HG03571 (cell line): ENCODE results near the gene PRKCA.

Source experiments
- ATAC-seq: cut with Tn5 transposase; IDR thresholded peaks from one replicate; pipeline ENCODE4 v1.9.1; 2021; ENCODE audit not compliant: unreplicated experiment

Gene PRKCA

GRCh38 chr17:66842959-66843358 is 540.5 kb downstream of the PRKCA start:
- ATAC-seq: no peak

GRCh38 chr17:66843627-66844026 is 541.2 kb downstream of the PRKCA start:
- no peak for ATAC-seq

- ATAC-seq: no peak
Measured at GRCh38 chr17:66847704-66848103, 545.3 kb downstream of the PRKCA start.

GRCh38 chr17:66848496-66848895 is 546.1 kb downstream of the PRKCA start:
- ATAC-seq: no peak

- ATAC-seq: no peak
Measured at GRCh38 chr17:66849032-66849655, 546.7 kb downstream of the PRKCA start.

- ATAC-seq: no peak
Measured at GRCh38 chr17:66849851-66850580, 547.6 kb downstream of the PRKCA start.

- no peak for ATAC-seq
Measured at GRCh38 chr17:66850692-66851091, 548.3 kb downstream of the PRKCA start.

- ATAC-seq: no peak
Measured at GRCh38 chr17:66855204-66855603, 552.8 kb downstream of the PRKCA start.

GRCh38 chr17:66858226-66859083 is 556.0 kb downstream of the PRKCA start:
- ATAC-seq: no peak

- ATAC-seq: no peak
Measured at GRCh38 chr17:66859353-66859752, 556.9 kb downstream of the PRKCA start.

GRCh38 chr17:66860204-66860603 is 557.8 kb downstream of the PRKCA start:
- ATAC-seq: no peak
